AG09309 (cell line): ENCODE results near the gene NEDD4.

Experiments used
- DNase-seq: peaks from one replicate; pipeline ENCODE4 v3.0.0-alpha.2; 2010; ENCODE audit warnings: low read depth
- H3K4me3 ChIP-seq: 2 replicates; pipeline ENCODE4 v1.5.1; 2011; ENCODE audit warnings: mild to moderate bottlenecking, low read depth, low read length, moderate library complexity; ENCODE audit not compliant: control insufficient read depth
- TF ChIP-seq, protein P1 (sequence below): IDR thresholded peaks from 2 replicates; pipeline ENCODE4 v1.5.1; 2011; ENCODE audit warnings: mild to moderate bottlenecking, low read depth, low read length, inconsistent platforms; ENCODE audit not compliant: insufficient read depth, control insufficient read depth; ENCODE audit errors: missing control alignments

The NEDD4 gene

DNA sequence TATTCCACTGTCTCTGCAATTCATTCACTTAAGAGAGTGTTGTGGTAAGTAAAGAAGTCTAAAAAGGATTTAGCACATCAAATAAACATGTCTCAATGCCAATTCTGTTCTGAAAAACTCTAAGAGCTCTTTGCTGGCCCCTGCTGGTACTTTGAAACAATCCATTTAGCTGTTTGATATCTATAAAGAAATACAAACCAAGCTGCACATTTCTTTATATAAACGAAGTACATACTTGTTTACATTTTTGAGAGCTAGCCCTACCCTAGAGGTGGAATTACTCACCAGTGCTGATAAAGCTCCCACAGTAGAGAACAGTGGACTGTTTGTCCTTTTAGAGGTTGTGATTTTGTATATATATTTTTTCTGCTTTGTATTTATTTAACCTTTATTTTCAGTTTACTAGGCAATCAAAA, 75.5 kb downstream of the NEDD4 start:
- TF ChIP-seq, protein P1, sequence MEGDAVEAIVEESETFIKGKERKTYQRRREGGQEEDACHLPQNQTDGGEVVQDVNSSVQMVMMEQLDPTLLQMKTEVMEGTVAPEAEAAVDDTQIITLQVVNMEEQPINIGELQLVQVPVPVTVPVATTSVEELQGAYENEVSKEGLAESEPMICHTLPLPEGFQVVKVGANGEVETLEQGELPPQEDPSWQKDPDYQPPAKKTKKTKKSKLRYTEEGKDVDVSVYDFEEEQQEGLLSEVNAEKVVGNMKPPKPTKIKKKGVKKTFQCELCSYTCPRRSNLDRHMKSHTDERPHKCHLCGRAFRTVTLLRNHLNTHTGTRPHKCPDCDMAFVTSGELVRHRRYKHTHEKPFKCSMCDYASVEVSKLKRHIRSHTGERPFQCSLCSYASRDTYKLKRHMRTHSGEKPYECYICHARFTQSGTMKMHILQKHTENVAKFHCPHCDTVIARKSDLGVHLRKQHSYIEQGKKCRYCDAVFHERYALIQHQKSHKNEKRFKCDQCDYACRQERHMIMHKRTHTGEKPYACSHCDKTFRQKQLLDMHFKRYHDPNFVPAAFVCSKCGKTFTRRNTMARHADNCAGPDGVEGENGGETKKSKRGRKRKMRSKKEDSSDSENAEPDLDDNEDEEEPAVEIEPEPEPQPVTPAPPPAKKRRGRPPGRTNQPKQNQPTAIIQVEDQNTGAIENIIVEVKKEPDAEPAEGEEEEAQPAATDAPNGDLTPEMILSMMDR, result peak; percentile 64
- DNase-seq, result peak; percentile 75
- H3K4me3 ChIP-seq, result no peak overlapping the region

DNA sequence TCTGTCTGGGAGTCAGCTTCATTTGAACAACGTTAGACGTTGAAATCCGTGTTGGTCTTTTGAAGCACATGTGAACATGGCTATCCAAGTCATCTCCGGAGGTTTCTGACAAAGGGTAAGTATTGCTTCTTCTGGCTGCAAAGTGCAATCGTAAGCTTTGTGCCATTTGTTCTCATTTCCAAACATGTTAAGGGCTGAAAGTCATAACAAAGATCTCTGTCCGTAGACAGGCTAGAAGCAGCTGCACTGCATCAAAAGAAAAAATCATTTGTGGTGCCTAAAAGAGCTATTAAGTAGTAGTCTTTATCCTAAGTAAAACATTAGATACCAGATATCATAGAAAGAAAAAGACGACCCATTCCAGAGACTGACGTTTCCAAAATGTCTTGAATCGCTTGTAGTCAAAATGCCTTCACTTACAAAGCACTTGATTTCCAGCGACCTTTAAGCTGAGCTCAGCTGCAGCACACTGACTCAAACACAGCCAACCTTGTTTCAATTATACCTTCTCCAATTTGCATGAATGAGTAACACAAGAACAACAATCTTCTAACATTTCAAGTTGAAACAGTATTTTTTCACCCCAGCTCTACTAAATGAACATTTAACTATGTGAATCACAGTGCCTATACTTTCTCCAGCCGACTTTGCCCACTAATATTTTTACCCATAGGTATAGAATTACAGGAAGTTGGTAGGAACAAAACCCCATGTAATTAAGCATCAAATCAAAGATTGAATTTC, 76.6 kb downstream of the NEDD4 start:
- DNase-seq, result peak; percentile 62
- TF ChIP-seq, protein P1, result no peak
- peak overlapping the region; percentile 38 for H3K4me3 ChIP-seq

DNA sequence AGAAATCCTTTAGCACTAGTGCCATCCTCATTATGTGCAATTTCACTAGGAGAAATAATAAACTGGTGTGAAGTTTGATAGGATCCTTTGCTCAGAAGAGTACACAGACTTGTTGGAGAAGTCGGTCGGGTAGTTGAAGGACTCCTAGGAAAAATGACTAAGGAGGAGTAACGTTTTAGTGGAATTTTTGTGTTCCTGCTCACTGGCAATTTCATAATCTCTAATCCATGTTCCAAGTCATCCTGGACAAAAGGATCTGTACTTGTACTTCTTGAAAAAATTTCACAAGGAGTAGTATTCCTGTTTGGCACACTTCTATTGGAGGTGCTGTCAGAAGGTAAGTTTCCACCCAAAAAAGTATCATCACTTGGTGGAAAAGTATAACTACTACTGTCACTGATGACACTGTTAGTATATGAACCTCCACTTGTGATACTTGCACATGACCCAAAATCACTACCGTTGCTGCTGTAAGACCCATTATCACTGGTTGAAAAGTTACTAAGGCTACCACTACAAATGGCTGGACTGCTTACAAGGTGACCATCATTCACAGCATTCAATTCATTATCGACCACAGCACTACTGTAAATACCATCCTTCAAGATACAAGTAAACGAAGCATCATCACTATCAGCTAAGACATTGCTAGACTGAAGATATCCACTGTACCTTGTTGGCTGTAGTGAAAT, 77.4 kb downstream of the NEDD4 start:
- H3K4me3 ChIP-seq, result peak overlapping the region; percentile 38
- DNase-seq, result no peak
- TF ChIP-seq, protein P1, result no peak

DNA sequence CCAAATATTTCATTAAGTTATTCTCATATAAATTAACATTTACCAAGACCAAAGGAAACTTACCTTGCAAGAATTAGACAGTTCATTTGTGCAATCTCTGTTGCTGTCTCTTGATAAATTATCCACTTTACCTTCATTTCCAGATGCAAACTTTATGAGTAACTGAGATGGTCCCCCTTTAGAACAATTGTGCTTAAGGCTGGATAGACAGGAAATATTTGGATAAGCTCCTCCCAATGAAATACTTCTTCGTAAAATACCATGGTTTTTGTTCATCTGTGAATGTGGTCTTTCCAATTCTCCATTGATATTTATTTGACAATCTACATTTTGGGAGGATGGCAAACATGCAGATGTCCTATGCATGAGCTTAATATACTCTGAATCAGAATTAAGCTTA, 78.2 kb downstream of the NEDD4 start:
- peak overlapping the region; percentile 38 for H3K4me3 ChIP-seq
- no peak for DNase-seq
- TF ChIP-seq, protein P1, result no peak

DNA sequence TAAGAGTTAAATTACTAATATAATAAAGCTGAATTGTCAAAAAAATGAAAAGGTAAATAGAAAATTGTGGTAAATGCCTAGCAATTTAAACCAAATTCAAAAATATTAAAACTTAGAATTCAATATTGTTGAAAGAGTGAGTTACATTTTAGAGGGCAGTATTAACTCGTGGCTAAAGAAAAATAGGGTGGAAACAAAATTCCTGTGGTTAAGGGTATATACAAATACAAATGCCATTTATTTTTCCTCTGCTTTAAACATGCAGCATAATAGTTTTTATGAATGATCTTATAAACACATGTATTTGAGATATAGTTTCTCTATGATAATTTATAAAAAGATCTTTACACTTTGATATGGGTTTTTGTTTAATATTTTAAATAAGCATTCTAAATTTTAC, 79.0 kb downstream of the NEDD4 start:
- TF ChIP-seq, protein P1, result no peak
- H3K4me3 ChIP-seq, result peak overlapping the region; percentile 38
- DNase-seq, result no peak

DNA sequence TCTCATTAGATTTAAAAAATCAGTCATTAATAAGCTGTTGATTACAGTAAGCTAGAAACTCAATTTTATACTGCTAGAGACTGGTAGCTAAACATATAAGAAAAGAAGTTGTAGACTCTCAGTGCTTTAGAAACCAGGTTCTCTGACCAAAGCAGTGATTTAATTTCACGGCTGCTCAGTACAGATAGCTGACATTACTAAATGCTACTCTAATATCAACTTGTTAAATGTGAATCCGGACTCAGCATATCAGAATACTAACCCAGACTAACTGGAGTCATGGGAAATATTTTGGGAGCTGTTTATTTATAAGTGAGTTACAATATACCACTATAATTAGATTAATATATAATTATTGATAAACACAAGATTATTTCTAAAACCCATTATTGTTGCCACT, 80.4 kb downstream of the NEDD4 start:
- peak overlapping the region; percentile 29 for H3K4me3 ChIP-seq

More for the DNA sequence above, 80.4 kb downstream of the NEDD4 start:
- no peak for DNase-seq
- TF ChIP-seq, protein P1, result no peak
